ENCODE measurements around the gene OSR1. TPM values are rescaled to one million over a fixed set of nuclear protein-coding genes. Genes with fewer than 3 reads are reported as not detected.

OSR1 gene
- polyA plus RNA-seq, 1 of the 3 experiments (the other 2 are of a cell fraction), result 76.6 TPM

GRCh38 chr2:19363474-19363778, 5.0 kb upstream of the OSR1 start:
- no peak for DNase-seq
- Histone ChIP-seq H3K27me3 (ENCODE audit: insufficient read depth) (no peaks in the 10 kb centered on the region), H3K4me2 (peak overlapping the region; percentile 78), H3K79me2 (ENCODE audit: insufficient read depth) (0 out of 2 replicates have a peak, but pooled peaks cover 4% of the 10 kb centered on the region), H3K4me1 (ENCODE audit: control insufficient read depth in 1 of 2, insufficient read depth in 2 of 2, low read depth in 1 of 2, low read length in 1 of 2) (peaks cover 5 to 19% of the 10 kb centered on the region in 2 experiments; a peak in 1 of 4 replicates), H4K20me1 (ENCODE audit: insufficient read depth) (no peaks in the 10 kb centered on the region), H3K9me3 (no peaks in the 10 kb centered on the region), H3F3A (replicated peaks; ENCODE audit: insufficient read depth) (peaks cover 10% of the 10 kb centered on the region), H2AFZ (ENCODE audit: low read depth) (peak overlapping the region; percentile 88), H3K9ac (peak overlapping the region; percentile 52), H3K36me3 (replicated peaks in 1 of 2; ENCODE audit: control insufficient read depth in 1 of 2, insufficient read depth in 2 of 2, low read length in 1 of 2) (no peaks in the 10 kb centered on the region), H3K27ac (ENCODE audit: low read depth in 2 of 2, low read length in 1 of 2) (no peak overlapping the region; a peak in 1 of 4 replicates), H3K4me3 (ENCODE audit: low read depth in 2 of 2, low read length in 1 of 2) (peak overlapping the region; percentile 66 to 76), H3K9me2 (no peaks in the 10 kb centered on the region)
- ChIA-PET POLR2A (no interaction called here), CTCF (interaction anchor here (0.6 to 1.6 kb wide), 25 partner anchors 9 to 943 kb away, joined by 3 to 23 read pairs (median 3); no protein-coding TSS in a partner anchor)
- TF ChIP-seq IRF3 (IDR thresholded peaks at IDR 0.05; ENCODE audit: low read depth, low read length) (no peak), MXI1 (IDR thresholded peaks at IDR 0.05; ENCODE audit: low read depth, low read length) (no peak), FOXJ3 (CRISPR knock-in tag; IDR thresholded peaks at IDR 0.05) (no peak), CHD2 (IDR thresholded peaks at IDR 0.05; ENCODE audit: low read length, partially characterized antibody) (no peak), SMC3 (IDR thresholded peaks at IDR 0.05; ENCODE audit: low read depth, low read length) (no peak), MAX (IDR thresholded peaks at IDR 0.05; ENCODE audit: low read depth) (no peak), SIN3A (IDR thresholded peaks at IDR 0.05; ENCODE audit: borderline replicate concordance, low read depth, low read length) (no peak)
- WGBS (ENCODE audit: low lambda C conversion rate), result 26% methylated on average over 20 of the region's 20 CpGs

- H3K27ac ChIP-seq (ENCODE audit: low read depth in 2 of 2, low read length in 1 of 2), result peak overlapping the region; percentile 52 to 59; a peak in 3 of 4 replicates
- peak overlapping the region; percentile 78 for H3K4me2 ChIP-seq
- peak overlapping the region; percentile 88 for H2AFZ ChIP-seq (ENCODE audit: low read depth)
- H3K9me2 ChIP-seq, result no peaks in the 10 kb centered on the region
- ChIA-PET POLR2A (no interaction called here), CTCF (interaction anchor here (0.6 to 12.7 kb wide), 26 partner anchors 8 to 942 kb away, joined by 3 to 111 read pairs (median 5); no protein-coding TSS in a partner anchor)
- WGBS (ENCODE audit: low lambda C conversion rate), result 2% methylated on average over 28 of the region's 33 CpGs
- H4K20me1 ChIP-seq (ENCODE audit: insufficient read depth), result peaks cover 3% of the 10 kb centered on the region; the same call in 1 of the 2 replicates
- DNase-seq, result peak; percentile 91
- H3K27me3 ChIP-seq (ENCODE audit: insufficient read depth), result no peaks in the 10 kb centered on the region
- H3K4me3 ChIP-seq (ENCODE audit: low read depth in 2 of 2, low read length in 1 of 2), result peak overlapping the region; percentile 66 to 76
- H3F3A ChIP-seq (replicated peaks; ENCODE audit: insufficient read depth), result peaks cover 10% of the 10 kb centered on the region
- peak overlapping the region; percentile 52 for H3K9ac ChIP-seq
- no peaks in the 10 kb centered on the region for H3K9me3 ChIP-seq
- no peaks in the 10 kb centered on the region for H3K36me3 ChIP-seq (replicated peaks in 1 of 2; ENCODE audit: control insufficient read depth in 1 of 2, insufficient read depth in 2 of 2, low read length in 1 of 2)
- peaks cover 5 to 19% of the 10 kb centered on the region in 2 experiments; a peak in 1 of 4 replicates for H3K4me1 ChIP-seq (ENCODE audit: control insufficient read depth in 1 of 2, insufficient read depth in 2 of 2, low read depth in 1 of 2, low read length in 1 of 2)
- peaks cover 9% of the 10 kb centered on the region for H3K79me2 ChIP-seq (ENCODE audit: insufficient read depth)
- peak; percentile 52; the same call in 1 of the 2 replicates for TF ChIP-seq GABPA (IDR thresholded peaks at IDR 0.05; ENCODE audit: low read depth)
- TF ChIP-seq USF2 (IDR thresholded peaks at IDR 0.05; ENCODE audit: borderline replicate concordance, low read depth, low read length), result no peak
- no peak for TF ChIP-seq GATA2 (CRISPR knock-in tag; IDR thresholded peaks at IDR 0.05)
- TF ChIP-seq JUND (IDR thresholded peaks at IDR 0.05), result no peak
- 0 out of 2 replicates have a peak, but pooled peaks have one; percentile 28 for TF ChIP-seq NRF1 (IDR thresholded peaks at IDR 0.05; ENCODE audit: low read depth, low read length)
- no peak for TF ChIP-seq MEF2A (IDR thresholded peaks at IDR 0.05; ENCODE audit: borderline replicate concordance, low read depth)
- TF ChIP-seq RAD21 (IDR thresholded peaks at IDR 0.05; ENCODE audit: low read length), result peak; percentile 94
- TF ChIP-seq FOSL2 (IDR thresholded peaks at IDR 0.05; ENCODE audit: borderline replicate concordance, low read depth), result no peak; the same call in 1 of the 2 replicates
- TF ChIP-seq MAX (IDR thresholded peaks at IDR 0.05; ENCODE audit: low read depth), result no peak
- peak; percentile 28; the same call in 1 of the 2 replicates for TF ChIP-seq POLR2AphosphoS5 (IDR thresholded peaks at IDR 0.05; ENCODE audit: low read depth, low read length)
- TF ChIP-seq EP300 (IDR thresholded peaks at IDR 0.05; ENCODE audit: borderline replicate concordance in 1 of 2, low read depth in 1 of 2, low read length in 1 of 2), result peak; percentile 25 to 44; a peak in 1 of 4 replicates
- TF ChIP-seq RCOR1 (IDR thresholded peaks at IDR 0.05; ENCODE audit: low read length), result peak; percentile 76
- 0 out of 2 replicates have a peak, but pooled peaks have one; percentile 3 for TF ChIP-seq PBX3 (IDR thresholded peaks at IDR 0.05)
- no peak for TF ChIP-seq EZH2phosphoT487 (IDR thresholded peaks at IDR 0.05; ENCODE audit: borderline replicate concordance, low read depth)
- peak; percentile 98 for TF ChIP-seq SMC3 (IDR thresholded peaks at IDR 0.05; ENCODE audit: low read depth, low read length)
- TF ChIP-seq FOXM1 (IDR thresholded peaks at IDR 0.05; ENCODE audit: low read depth), result peak; percentile 83
- TF ChIP-seq CHD2 (IDR thresholded peaks at IDR 0.05; ENCODE audit: low read length, partially characterized antibody), result peak; percentile 49
- TF ChIP-seq NFIC (IDR thresholded peaks at IDR 0.05; ENCODE audit: borderline replicate concordance), result peak; percentile 33; the same call in 1 of the 2 replicates
- TF ChIP-seq TAF1 (IDR thresholded peaks at IDR 0.05; ENCODE audit: borderline replicate concordance, low read depth, low read length), result 0 out of 2 replicates have a peak, but pooled peaks have one; percentile 27
Observed at GRCh38 chr2:19362755-19363473, 4.5 kb upstream of the OSR1 start.

All from SK-N-SH (cell line).